A549 (cell line): ENCODE results near the gene TLCD3B. TPM values are rescaled to one million over a fixed set of nuclear protein-coding genes. Genes with fewer than 3 reads are reported as not detected.

Experiments
- ATAC-seq, 2 experiments: fragments of 200-7000 bp in 1 of 2; fragments of >200 bp in 1 of 2; cut with Nextera tagmentation in 1 of 2; cut with Tn5 transposase in 1 of 2; 3 replicates each; pipeline versions ENCODE4 v1.8.0 to v1.9.1; 2018 to 2020; ENCODE audit warnings: mild to moderate bottlenecking in 1 of 2, moderate library complexity in 1 of 2
- CTCF ChIA-PET: fragments of 300-600 bp; sonication (Branson Sonifier 250); formaldehyde crosslinking; extraction: SDS; loops from one replicate; lab custom pipeline; 2021; ENCODE audit warnings: antibody characterized with exemption, inconsistent platforms; lab: Yijun Ruan, JAX
- POLR2A ChIA-PET: fragments of 350-600 bp; formaldehyde crosslinking; extraction: SDS; loops from one replicate; lab custom pipeline; 2021; ENCODE audit warnings: antibody characterized with exemption, inconsistent platforms; lab: Yijun Ruan, JAX
- DNase-seq, 2 experiments: peaks; one replicate each; pipeline versions ENCODE4 v3.0.0 to v3.0.0-alpha.2; 2011 to 2016; ENCODE audit warnings: low read depth in 1 of 2, low spot score in 1 of 2
- FAIRE-seq: peaks from 2 replicates; lab custom pipeline; 2011; peaks lifted over from hg19 to GRCh38; lab: Jason Lieb, UNC
- H3K27ac ChIP-seq, 2 experiments: fragments of >200 bp; sonication (Bioruptor Twin); formaldehyde crosslinking; 3 replicates each; pipeline ENCODE4 v1.5.1; 2016 to 2017
- H3K4me1 ChIP-seq: fragments of >200 bp; sonication (Bioruptor Twin); formaldehyde crosslinking; 3 replicates; pipeline ENCODE4 v1.6.1; 2016
- H3K4me2 ChIP-seq: fragments of >200 bp; sonication (Bioruptor Twin); formaldehyde crosslinking; 3 replicates; pipeline ENCODE4 v1.6.1; 2016
- H3K4me3 ChIP-seq: fragments of >200 bp; sonication (Bioruptor Twin); formaldehyde crosslinking; 3 replicates; pipeline ENCODE4 v1.5.1; 2016
- H3K9me3 ChIP-seq: fragments of >200 bp; sonication (Bioruptor Twin); formaldehyde crosslinking; 3 replicates; pipeline ENCODE4 v1.6.1; 2016
- BHLHE40 ChIP-seq: IDR thresholded peaks from 2 replicates; pipeline ENCODE4 v1.6.1; 2012; ENCODE audit warnings: low read depth, low read length, inconsistent platforms
- CBX8 ChIP-seq: fragments of 200-600 bp; sonication (generic); IDR thresholded peaks from 2 replicates; pipeline ENCODE4 v1.6.1; 2016
- CEBPB ChIP-seq, 2 experiments: fragments of >200 bp in 1 of 2; sonication (Bioruptor Twin) in 1 of 2; formaldehyde crosslinking in 1 of 2; IDR thresholded peaks; 2 replicates each; pipeline ENCODE4 v1.6.1; 2012 to 2016
- CHD2 ChIP-seq: fragments of 150-350 bp; IDR thresholded peaks from 2 replicates; pipeline ENCODE4 v1.6.1; 2014; ENCODE audit warnings: low read length; ENCODE audit not compliant: partially characterized antibody
- EHMT2 ChIP-seq: fragments of 200-600 bp; sonication (generic); IDR thresholded peaks from 2 replicates; pipeline ENCODE4 v1.6.1; 2016; ENCODE audit warnings: antibody characterized with exemption, low read depth, mild to moderate bottlenecking, moderate library complexity
- ESRRA ChIP-seq: fragments of 150-350 bp; IDR thresholded peaks from 2 replicates; pipeline ENCODE4 v1.6.1; 2014; ENCODE audit warnings: mild to moderate bottlenecking, low read length, borderline replicate concordance
- FOSB ChIP-seq: fragments of 250-450 bp; sonication (Bioruptor Pico); IDR thresholded peaks from 2 replicates; pipeline ENCODE4 v1.5.0; 2020; ENCODE audit warnings: mild to moderate bottlenecking, moderate library complexity
- FOXS1 ChIP-seq: fragments of 250-450 bp; sonication (Bioruptor Pico); IDR thresholded peaks from 2 replicates; pipeline ENCODE4 v1.5.0; 2020; ENCODE audit warnings: mild to moderate bottlenecking, moderate library complexity
- HOXA7 ChIP-seq: fragments of 250-450 bp; sonication (Bioruptor Pico); IDR thresholded peaks from 2 replicates; pipeline ENCODE4 v1.5.0; 2020; ENCODE audit warnings: mild to moderate bottlenecking, moderate library complexity
- HOXB13 ChIP-seq: fragments of 250-450 bp; sonication (Bioruptor Pico); IDR thresholded peaks from 2 replicates; pipeline ENCODE4 v1.5.0; 2020; ENCODE audit warnings: low read depth, mild to moderate bottlenecking, moderate library complexity
- MAFK ChIP-seq: fragments of 450-650 bp; IDR thresholded peaks from 2 replicates; pipeline ENCODE4 v1.6.1; 2014; ENCODE audit not compliant: partially characterized antibody
- NFE2L2 ChIP-seq: fragments of 150-350 bp; conservative IDR thresholded peaks from 2 replicates; pipeline ENCODE4 v1.6.1; 2014; ENCODE audit warnings: low read length
- POLR2A ChIP-seq: IDR thresholded peaks from 2 replicates; pipeline ENCODE4 v1.6.1; 2012; ENCODE audit warnings: mild to moderate bottlenecking, low read length
- POLR2AphosphoS2 ChIP-seq: conservative IDR thresholded peaks from 2 replicates; pipeline ENCODE4 v1.6.1; 2012; ENCODE audit warnings: low read length, improper control_type of control experiment, inconsistent platforms
- RARB ChIP-seq: fragments of 250-450 bp; sonication (Bioruptor Pico); IDR thresholded peaks from 2 replicates; pipeline ENCODE4 v1.8.0; 2021; ENCODE audit warnings: mild to moderate bottlenecking, moderate library complexity
- RFX5 ChIP-seq: fragments of 450-650 bp; IDR thresholded peaks from 2 replicates; pipeline ENCODE4 v1.7.1; 2014; ENCODE audit warnings: antibody characterized with exemption, mild to moderate bottlenecking, moderate library complexity
- SREBF2 ChIP-seq: fragments of 450-650 bp; IDR thresholded peaks from 2 replicates; pipeline ENCODE4 v1.6.1; 2014; ENCODE audit warnings: mild to moderate bottlenecking, moderate library complexity
- TFCP2L1 ChIP-seq: fragments of 250-450 bp; sonication (Bioruptor Pico); IDR thresholded peaks from 2 replicates; pipeline ENCODE4 v1.5.0; 2021; ENCODE audit warnings: mild to moderate bottlenecking
- TP53 ChIP-seq: fragments of 250-450 bp; sonication (Bioruptor Pico); IDR thresholded peaks from 2 replicates; pipeline ENCODE4 v1.5.0; 2021; ENCODE audit warnings: mild to moderate bottlenecking, moderate library complexity
- ZC3H11A ChIP-seq: fragments of 450-650 bp; IDR thresholded peaks from 2 replicates; pipeline ENCODE4 v1.6.1; 2014; ENCODE audit warnings: antibody characterized with exemption, mild to moderate bottlenecking
- ZFP36 ChIP-seq: fragments of 450-650 bp; IDR thresholded peaks from 2 replicates; pipeline ENCODE4 v1.6.1; 2014; ENCODE audit warnings: borderline replicate concordance; ENCODE audit not compliant: partially characterized antibody
- ZSCAN20 ChIP-seq: fragments of 250-450 bp; sonication (Bioruptor Pico); IDR thresholded peaks from 2 replicates; pipeline ENCODE4 v1.8.0; 2022; ENCODE audit warnings: mild to moderate bottlenecking, moderate library complexity
- WGBS: methylation state at CpG from one replicate; pipeline ENCODE4 v1.1.6; 2017; ENCODE audit errors: missing lambda C conversion rate; 5-methylcytosine and 5-hydroxymethylcytosine counted together
- polyA plus RNA-seq, 4 experiments: library from polyadenylated mRNA; depleted of rRNA in 3 of 4; stranded (reverse); fragments of >200 nt; fragmentation: RNase III in 1 of 4; extraction: RNeasy Plus Mini Kit Qiagen cat#74134 plus additional on column Dnase treatment in 1 of 4; gene quantifications; 2 replicates in 3 of 4; 3 replicates in 1 of 4; pipeline ENCODE4 v1.2.3, GENCODE V29; 2011 to 2017
- TF ChIP-seq, protein P1 (sequence below): fragments of >200 bp; sonication (Bioruptor Twin); formaldehyde crosslinking; IDR thresholded peaks from 3 replicates; pipeline ENCODE4 v1.5.1; 2016
- TF ChIP-seq, protein P2 (sequence below): fragments of >200 bp; sonication (Bioruptor Twin); formaldehyde crosslinking; IDR thresholded peaks from 3 replicates; pipeline ENCODE4 v1.6.1; 2016
- TF ChIP-seq, protein P3 (sequence below): fragments of 150-350 bp; IDR thresholded peaks from 2 replicates; pipeline ENCODE4 v1.6.1; 2014; ENCODE audit warnings: low read depth, mild to moderate bottlenecking, low read length
- TF ChIP-seq, protein P4 (sequence below): IDR thresholded peaks from 2 replicates; pipeline ENCODE4 v1.6.1; 2012
- TF ChIP-seq, protein P5 (sequence below): IDR thresholded peaks from 2 replicates; pipeline ENCODE4 v1.6.1; 2012; ENCODE audit warnings: low read depth, borderline replicate concordance

TLCD3B gene
- polyA plus RNA-seq, 2 of the 4 experiments (the other 2 are of a cell fraction) = 0.30 to 0.68 TPM

DNA sequence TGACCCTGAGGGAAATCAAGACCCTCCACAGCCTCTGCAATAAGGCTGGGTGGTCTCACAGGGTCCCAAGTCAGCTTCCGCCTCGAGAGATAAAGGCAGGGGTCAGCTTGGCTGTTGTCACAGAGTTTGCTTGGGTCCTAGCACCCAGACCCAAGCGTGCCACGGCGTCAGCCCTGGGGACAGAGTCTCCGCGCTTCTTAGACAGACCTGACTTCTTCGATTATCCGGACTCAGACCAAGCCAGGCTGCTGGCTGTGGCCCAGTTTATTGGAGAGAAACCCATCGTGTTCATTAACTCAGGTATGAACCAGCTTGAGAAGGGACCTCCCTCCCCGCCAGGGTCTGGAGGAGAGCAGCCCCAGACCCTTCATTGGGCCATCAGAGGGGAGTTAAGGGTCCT lies 7.5 kb downstream of the TLCD3B start:
- POLR2A ChIA-PET = no interaction called here
- H3K4me2 ChIP-seq = no peak overlapping the region
- ATAC-seq (no peak), FAIRE-seq (no peak), DNase-seq (no peak)
- no peaks in the 10 kb centered on the region for H3K9me3 ChIP-seq
- WGBS = 57% methylated on average over 6 of the region's 11 CpGs
- no peak overlapping the region for H3K27ac ChIP-seq
- TF ChIP-seq ZC3H11A (no peak), MAFK (no peak), CEBPB (IDR thresholded peaks at IDR 0.05) (no peak), EHMT2 (no peak), TFCP2L1 (no peak), ESRRA (no peak), POLR2AphosphoS2 (no peak), SREBF2 (no peak), FOSB (no peak), ZSCAN20 (CRISPR knock-in tag) (no peak), TP53 (CRISPR knock-in tag) (no peak), HOXB13 (CRISPR knock-in tag) (no peak), HOXA7 (CRISPR knock-in tag) (no peak), BHLHE40 (no peak), POLR2A (no peak), CHD2 (no peak), RARB (no peak)
- TF ChIP-seq, protein P1, sequence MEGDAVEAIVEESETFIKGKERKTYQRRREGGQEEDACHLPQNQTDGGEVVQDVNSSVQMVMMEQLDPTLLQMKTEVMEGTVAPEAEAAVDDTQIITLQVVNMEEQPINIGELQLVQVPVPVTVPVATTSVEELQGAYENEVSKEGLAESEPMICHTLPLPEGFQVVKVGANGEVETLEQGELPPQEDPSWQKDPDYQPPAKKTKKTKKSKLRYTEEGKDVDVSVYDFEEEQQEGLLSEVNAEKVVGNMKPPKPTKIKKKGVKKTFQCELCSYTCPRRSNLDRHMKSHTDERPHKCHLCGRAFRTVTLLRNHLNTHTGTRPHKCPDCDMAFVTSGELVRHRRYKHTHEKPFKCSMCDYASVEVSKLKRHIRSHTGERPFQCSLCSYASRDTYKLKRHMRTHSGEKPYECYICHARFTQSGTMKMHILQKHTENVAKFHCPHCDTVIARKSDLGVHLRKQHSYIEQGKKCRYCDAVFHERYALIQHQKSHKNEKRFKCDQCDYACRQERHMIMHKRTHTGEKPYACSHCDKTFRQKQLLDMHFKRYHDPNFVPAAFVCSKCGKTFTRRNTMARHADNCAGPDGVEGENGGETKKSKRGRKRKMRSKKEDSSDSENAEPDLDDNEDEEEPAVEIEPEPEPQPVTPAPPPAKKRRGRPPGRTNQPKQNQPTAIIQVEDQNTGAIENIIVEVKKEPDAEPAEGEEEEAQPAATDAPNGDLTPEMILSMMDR = no peak
- TF ChIP-seq, protein P2, sequence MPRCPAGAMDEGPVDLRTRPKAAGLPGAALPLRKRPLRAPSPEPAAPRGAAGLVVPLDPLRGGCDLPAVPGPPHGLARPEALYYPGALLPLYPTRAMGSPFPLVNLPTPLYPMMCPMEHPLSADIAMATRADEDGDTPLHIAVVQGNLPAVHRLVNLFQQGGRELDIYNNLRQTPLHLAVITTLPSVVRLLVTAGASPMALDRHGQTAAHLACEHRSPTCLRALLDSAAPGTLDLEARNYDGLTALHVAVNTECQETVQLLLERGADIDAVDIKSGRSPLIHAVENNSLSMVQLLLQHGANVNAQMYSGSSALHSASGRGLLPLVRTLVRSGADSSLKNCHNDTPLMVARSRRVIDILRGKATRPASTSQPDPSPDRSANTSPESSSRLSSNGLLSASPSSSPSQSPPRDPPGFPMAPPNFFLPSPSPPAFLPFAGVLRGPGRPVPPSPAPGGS = no peak
- TF ChIP-seq, protein P3, sequence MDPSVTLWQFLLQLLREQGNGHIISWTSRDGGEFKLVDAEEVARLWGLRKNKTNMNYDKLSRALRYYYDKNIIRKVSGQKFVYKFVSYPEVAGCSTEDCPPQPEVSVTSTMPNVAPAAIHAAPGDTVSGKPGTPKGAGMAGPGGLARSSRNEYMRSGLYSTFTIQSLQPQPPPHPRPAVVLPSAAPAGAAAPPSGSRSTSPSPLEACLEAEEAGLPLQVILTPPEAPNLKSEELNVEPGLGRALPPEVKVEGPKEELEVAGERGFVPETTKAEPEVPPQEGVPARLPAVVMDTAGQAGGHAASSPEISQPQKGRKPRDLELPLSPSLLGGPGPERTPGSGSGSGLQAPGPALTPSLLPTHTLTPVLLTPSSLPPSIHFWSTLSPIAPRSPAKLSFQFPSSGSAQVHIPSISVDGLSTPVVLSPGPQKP = no peak
- H3K4me1 ChIP-seq = no peaks in the 10 kb centered on the region
- CTCF ChIA-PET = interaction anchor here (0.9 to 2.7 kb wide), 11 partner anchors 8 to 324 kb away, joined by 3 to 25 read pairs (median 5); partner anchors contain the start of genes MVP and TLCD3B
- H3K4me3 ChIP-seq = no peak overlapping the region

DNA sequence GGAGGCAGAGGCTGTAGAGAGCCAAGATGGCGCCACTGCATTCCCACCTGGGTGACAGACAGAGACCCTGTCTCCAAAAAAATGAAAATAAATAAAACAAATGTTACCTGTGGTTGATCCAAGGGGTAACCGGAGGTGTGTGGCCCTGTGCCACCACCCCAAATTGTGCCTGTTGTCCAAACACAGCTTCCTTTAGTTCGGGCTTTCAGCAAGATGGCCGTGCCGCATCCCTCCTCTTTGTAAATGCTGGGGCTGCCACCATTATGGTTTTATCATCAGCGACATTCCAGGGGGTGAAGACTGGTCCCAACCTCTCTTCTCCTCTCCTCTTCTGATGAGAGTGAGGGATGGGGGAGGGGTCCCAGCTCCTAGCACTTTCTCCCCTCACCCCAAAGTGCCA lies 8.2 kb downstream of the TLCD3B start, which contains the start of gene C16orf92:
C16orf92 (plus strand) TSS at position 312 of the 400 bp plus-strand sequence. CDS start 143 bp downstream, outside the sequence.
- no peak for FAIRE-seq
- Histone ChIP-seq H3K27ac (no peak within 1 kb of the TSS), H3K4me2 (no peak within 1 kb of the TSS), H3K4me1 (no peaks in the 10 kb centered on the region), H3K4me3 (no peak within 1 kb of the TSS), H3K9me3 (no peaks in the 10 kb centered on the region)
- TF ChIP-seq MAFK (no peak), FOXS1 (CRISPR knock-in tag) (no peak), ESRRA (no peak), CBX8 (no peak), NFE2L2 (no peak), RFX5 (no peak), ZFP36 (no peak)
- TF ChIP-seq, protein P4, sequence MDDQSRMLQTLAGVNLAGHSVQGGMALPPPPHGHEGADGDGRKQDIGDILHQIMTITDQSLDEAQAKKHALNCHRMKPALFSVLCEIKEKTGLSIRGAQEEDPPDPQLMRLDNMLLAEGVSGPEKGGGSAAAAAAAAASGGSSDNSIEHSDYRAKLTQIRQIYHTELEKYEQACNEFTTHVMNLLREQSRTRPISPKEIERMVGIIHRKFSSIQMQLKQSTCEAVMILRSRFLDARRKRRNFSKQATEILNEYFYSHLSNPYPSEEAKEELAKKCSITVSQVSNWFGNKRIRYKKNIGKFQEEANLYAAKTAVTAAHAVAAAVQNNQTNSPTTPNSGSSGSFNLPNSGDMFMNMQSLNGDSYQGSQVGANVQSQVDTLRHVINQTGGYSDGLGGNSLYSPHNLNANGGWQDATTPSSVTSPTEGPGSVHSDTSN = no peak
- TF ChIP-seq, protein P5, sequence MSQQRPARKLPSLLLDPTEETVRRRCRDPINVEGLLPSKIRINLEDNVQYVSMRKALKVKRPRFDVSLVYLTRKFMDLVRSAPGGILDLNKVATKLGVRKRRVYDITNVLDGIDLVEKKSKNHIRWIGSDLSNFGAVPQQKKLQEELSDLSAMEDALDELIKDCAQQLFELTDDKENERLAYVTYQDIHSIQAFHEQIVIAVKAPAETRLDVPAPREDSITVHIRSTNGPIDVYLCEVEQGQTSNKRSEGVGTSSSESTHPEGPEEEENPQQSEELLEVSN = no peak
- no peak for ATAC-seq
- ChIA-PET POLR2A (no interaction called here), CTCF (interaction anchor here (0.7 to 2.7 kb wide), 19 partner anchors 8 to 368 kb away, joined by 3 to 25 read pairs (median 4); partner anchors contain the start of genes CDIPT, TAOK2 and TLCD3B)
- no peak for DNase-seq
- WGBS = 68% methylated on average over 6 of the region's 6 CpGs
